DND-41 (cell line): ENCODE results near the gene FIGNL2.

Experiments
- ATAC-seq: fragments of 200-7000 bp; cut with Tn5 transposase; 3 replicates; pipeline ENCODE4 v1.9.1; 2021; ENCODE audit warnings: low read depth; ENCODE audit not compliant: insufficient read depth
- DNase-seq: peaks from one replicate; pipeline ENCODE4 v3.0.0-alpha.2; 2020
- H2AFZ ChIP-seq: 2 replicates; pipeline ENCODE4 v1.6.0; 2012; ENCODE audit warnings: low read depth, low read length
- H3K27ac ChIP-seq: 2 replicates; pipeline ENCODE4 v1.5.1; 2012; ENCODE audit warnings: low read length, inconsistent platforms
- H3K27me3 ChIP-seq: fragments of 200-600 bp; sonication (generic); 2 replicates; pipeline ENCODE4 v1.6.0; 2012; ENCODE audit warnings: low read length, mild to moderate bottlenecking, inconsistent platforms; ENCODE audit not compliant: insufficient read depth, poor library complexity
- H3K36me3 ChIP-seq: 2 replicates; pipeline ENCODE4 v1.5.1; 2012; ENCODE audit warnings: low read length, inconsistent platforms; ENCODE audit not compliant: insufficient read depth
- H3K4me1 ChIP-seq: 2 replicates; pipeline ENCODE4 v1.5.1; 2012; ENCODE audit warnings: mild to moderate bottlenecking, low read length; ENCODE audit not compliant: insufficient read depth
- H3K4me2 ChIP-seq: 2 replicates; pipeline ENCODE4 v1.6.0; 2012; ENCODE audit warnings: mild to moderate bottlenecking, moderate library complexity, low read length, inconsistent platforms; ENCODE audit not compliant: insufficient read depth
- H3K4me3 ChIP-seq, 2 experiments: fragments of 200-600 bp in 1 of 2; shearing (Covaris generic) in 1 of 2; 2 replicates each; pipeline ENCODE4 v1.5.1; 2012 to 2016; ENCODE audit warnings: inconsistent platforms in 2 of 2, low read length in 2 of 2, mild to moderate bottlenecking in 2 of 2, low read depth in 1 of 2, moderate library complexity in 1 of 2
- H3K79me2 ChIP-seq: 2 replicates; pipeline ENCODE4 v1.6.0; 2012; ENCODE audit warnings: low read length, inconsistent platforms; ENCODE audit not compliant: insufficient read depth
- H3K9ac ChIP-seq: 2 replicates; pipeline ENCODE4 v1.6.0; 2012; ENCODE audit warnings: low read depth, mild to moderate bottlenecking, inconsistent platforms, low read length, moderate library complexity
- H3K9me3 ChIP-seq: 2 replicates; pipeline ENCODE4 v1.5.1; 2012; ENCODE audit warnings: low read length, moderate library complexity, mild to moderate bottlenecking, inconsistent platforms; ENCODE audit not compliant: insufficient read depth, severe bottlenecking
- H4K20me1 ChIP-seq: 2 replicates; pipeline ENCODE4 v1.6.0; 2012; ENCODE audit warnings: low read length; ENCODE audit not compliant: insufficient read depth
- EZH2 ChIP-seq: IDR thresholded peaks from 3 replicates; pipeline ENCODE4 v1.6.1; 2012; ENCODE audit warnings: borderline replicate concordance, low read depth, mild to moderate bottlenecking, moderate library complexity, low read length, inconsistent platforms; ENCODE audit not compliant: severe bottlenecking
- TF ChIP-seq, protein P1 (sequence below): IDR thresholded peaks from 2 replicates; pipeline ENCODE4 v1.5.1; 2012; ENCODE audit warnings: borderline replicate concordance, low read length, moderate library complexity, mild to moderate bottlenecking; ENCODE audit not compliant: poor library complexity, severe bottlenecking; ENCODE audit errors: extremely low read depth

Gene FIGNL2

GRCh38 chr12:51868821-51869495 lies 20.4 kb upstream of the FIGNL2 start:
- Histone ChIP-seq H3K9me3 (no peaks in the 10 kb centered on the region), H3K9ac (no peak overlapping the region), H4K20me1 (no peaks in the 10 kb centered on the region), H3K27me3 (no peaks in the 10 kb centered on the region), H3K79me2 (no peaks in the 10 kb centered on the region), H3K27ac (no peak overlapping the region), H3K4me3 (no peak overlapping the region), H3K4me2 (no peak overlapping the region), H3K4me1 (no peaks in the 10 kb centered on the region), H3K36me3 (no peaks in the 10 kb centered on the region), H2AFZ (no peak overlapping the region)
- no peak for TF ChIP-seq EZH2
- TF ChIP-seq, protein P1, sequence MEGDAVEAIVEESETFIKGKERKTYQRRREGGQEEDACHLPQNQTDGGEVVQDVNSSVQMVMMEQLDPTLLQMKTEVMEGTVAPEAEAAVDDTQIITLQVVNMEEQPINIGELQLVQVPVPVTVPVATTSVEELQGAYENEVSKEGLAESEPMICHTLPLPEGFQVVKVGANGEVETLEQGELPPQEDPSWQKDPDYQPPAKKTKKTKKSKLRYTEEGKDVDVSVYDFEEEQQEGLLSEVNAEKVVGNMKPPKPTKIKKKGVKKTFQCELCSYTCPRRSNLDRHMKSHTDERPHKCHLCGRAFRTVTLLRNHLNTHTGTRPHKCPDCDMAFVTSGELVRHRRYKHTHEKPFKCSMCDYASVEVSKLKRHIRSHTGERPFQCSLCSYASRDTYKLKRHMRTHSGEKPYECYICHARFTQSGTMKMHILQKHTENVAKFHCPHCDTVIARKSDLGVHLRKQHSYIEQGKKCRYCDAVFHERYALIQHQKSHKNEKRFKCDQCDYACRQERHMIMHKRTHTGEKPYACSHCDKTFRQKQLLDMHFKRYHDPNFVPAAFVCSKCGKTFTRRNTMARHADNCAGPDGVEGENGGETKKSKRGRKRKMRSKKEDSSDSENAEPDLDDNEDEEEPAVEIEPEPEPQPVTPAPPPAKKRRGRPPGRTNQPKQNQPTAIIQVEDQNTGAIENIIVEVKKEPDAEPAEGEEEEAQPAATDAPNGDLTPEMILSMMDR: no peak
- ATAC-seq (no peak), DNase-seq (no peak)

DNA sequence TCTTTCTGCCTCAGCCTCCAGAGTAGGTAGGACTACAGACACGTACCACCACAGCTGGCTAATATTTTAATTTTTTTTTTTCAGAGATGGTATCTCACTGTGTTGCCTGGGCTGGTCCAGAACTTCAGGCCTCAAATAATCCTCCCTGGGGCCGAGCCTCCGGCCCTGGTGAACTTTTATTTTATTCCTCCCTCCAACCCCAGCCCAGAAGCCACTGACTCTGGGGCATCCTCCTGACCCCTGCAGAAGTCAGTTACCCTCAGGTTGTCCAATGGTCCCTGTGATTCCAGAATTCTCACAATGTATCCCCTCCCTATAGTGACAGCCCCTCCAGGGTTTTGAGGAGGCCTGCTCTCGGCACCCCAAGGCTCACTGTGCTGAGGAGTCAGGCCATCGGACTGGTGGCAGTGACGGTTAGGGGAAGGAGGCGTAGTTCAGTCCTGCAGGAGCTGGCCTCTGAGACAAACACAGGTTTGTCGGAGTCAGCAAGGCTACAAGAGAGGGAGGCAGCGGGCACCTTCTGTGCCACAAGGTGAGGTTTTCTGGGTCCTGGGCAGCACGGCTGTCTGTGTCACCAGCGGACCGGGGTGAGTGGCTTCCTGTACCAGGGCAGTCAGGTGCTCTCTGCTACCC lies 19.4 kb upstream of the FIGNL2 start:
- H3K79me2 ChIP-seq: no peaks in the 10 kb centered on the region
- H3K9me3 ChIP-seq: no peaks in the 10 kb centered on the region
- no peaks in the 10 kb centered on the region for H3K36me3 ChIP-seq
- DNase-seq (no peak), ATAC-seq (no peak)
- no peaks in the 10 kb centered on the region for H4K20me1 ChIP-seq
- H3K4me3 ChIP-seq: no peak overlapping the region
- no peak overlapping the region for H3K9ac ChIP-seq
- no peak overlapping the region for H2AFZ ChIP-seq
- TF ChIP-seq, protein P1: no peak
- no peak for TF ChIP-seq EZH2
- H3K27ac ChIP-seq: no peak overlapping the region
- no peaks in the 10 kb centered on the region for H3K27me3 ChIP-seq
- H3K4me2 ChIP-seq: no peak overlapping the region
- no peaks in the 10 kb centered on the region for H3K4me1 ChIP-seq

- H3K27ac ChIP-seq: no peak overlapping the region
- H2AFZ ChIP-seq: no peak overlapping the region
- no peak overlapping the region for H3K9ac ChIP-seq
- no peak overlapping the region for H3K4me2 ChIP-seq
- H3K79me2 ChIP-seq: no peaks in the 10 kb centered on the region
- no peak overlapping the region for H3K4me3 ChIP-seq
- H3K9me3 ChIP-seq: no peaks in the 10 kb centered on the region
- no peaks in the 10 kb centered on the region for H3K4me1 ChIP-seq
- no peaks in the 10 kb centered on the region for H3K27me3 ChIP-seq
- no peaks in the 10 kb centered on the region for H4K20me1 ChIP-seq
- DNase-seq (no peak), ATAC-seq (no peak)
- no peak for TF ChIP-seq EZH2
- TF ChIP-seq, protein P1: no peak
- H3K36me3 ChIP-seq: no peaks in the 10 kb centered on the region
These were observed 18.9 kb upstream of the FIGNL2 start for GRCh38 chr12:51867371-51867770.
